ENCODE data around the gene NEUROG3.

Gene NEUROG3

GRCh38 chr10:69573056-69573806 is at the start of gene NEUROG3:
TSS of gene NEUROG3 (minus strand) at chr10:69573422. CDS start at chr10:69573043, 379 bp downstream.
- no peak for DNase-seq (ENCODE audit: low read depth in 2 of 2)

GRCh38 chr10:69620625-69621024 is 47.4 kb upstream of the NEUROG3 start:
- DNase-seq (ENCODE audit: low read depth in 2 of 2), result no peak

GRCh38 chr10:69619626-69620025 is 46.4 kb upstream of the NEUROG3 start:
- DNase-seq (ENCODE audit: low read depth in 2 of 2), result no peak

GRCh38 chr10:69618746-69619145 is 45.5 kb upstream of the NEUROG3 start:
- no peak for DNase-seq (ENCODE audit: low read depth in 2 of 2)

GRCh38 chr10:69616358-69616757 is 43.1 kb upstream of the NEUROG3 start:
- no peak for DNase-seq (ENCODE audit: low read depth in 2 of 2)

- DNase-seq (ENCODE audit: low read depth in 2 of 2), result no peak
Observed at GRCh38 chr10:69614130-69614529, 40.9 kb upstream of the NEUROG3 start.

GRCh38 chr10:69612760-69613159 is 39.5 kb upstream of the NEUROG3 start:
- DNase-seq (ENCODE audit: low read depth in 2 of 2), result no peak

- DNase-seq (ENCODE audit: low read depth in 2 of 2), result no peak
Observed at GRCh38 chr10:69609077-69609476, 35.9 kb upstream of the NEUROG3 start.

- no peak for DNase-seq (ENCODE audit: low read depth in 2 of 2)
Observed at GRCh38 chr10:69600761-69601330, 27.6 kb upstream of the NEUROG3 start.

GRCh38 chr10:69588358-69588757 is 15.1 kb upstream of the NEUROG3 start:
- no peak for DNase-seq (ENCODE audit: low read depth in 2 of 2)

- DNase-seq (ENCODE audit: low read depth in 2 of 2), result no peak
Observed at GRCh38 chr10:69584624-69585023, 11.4 kb upstream of the NEUROG3 start.

GRCh38 chr10:69583106-69583505 is 9.9 kb upstream of the NEUROG3 start:
- no peak for DNase-seq (ENCODE audit: low read depth in 2 of 2)

GRCh38 chr10:69580435-69580834 is 7.2 kb upstream of the NEUROG3 start:
- DNase-seq (ENCODE audit: low read depth in 2 of 2), result no peak

GRCh38 chr10:69579464-69580060 is 6.3 kb upstream of the NEUROG3 start:
- no peak for DNase-seq (ENCODE audit: low read depth in 2 of 2)

- DNase-seq (ENCODE audit: low read depth in 2 of 2), result no peak
Observed at GRCh38 chr10:69578508-69578991, 5.3 kb upstream of the NEUROG3 start.

- DNase-seq (ENCODE audit: low read depth in 2 of 2), result no peak
Observed at GRCh38 chr10:69577268-69578232, 4.3 kb upstream of the NEUROG3 start.

- DNase-seq (ENCODE audit: low read depth in 2 of 2), result no peak
Observed at GRCh38 chr10:69576334-69577011, 3.3 kb upstream of the NEUROG3 start.

GRCh38 chr10:69575164-69575722 is 2.0 kb upstream of the NEUROG3 start:
- no peak for DNase-seq (ENCODE audit: low read depth in 2 of 2)

- no peak for DNase-seq (ENCODE audit: low read depth in 2 of 2)
Observed at GRCh38 chr10:69574571-69574978, 1.4 kb upstream of the NEUROG3 start.

- no peak for DNase-seq (ENCODE audit: low read depth in 2 of 2)
Observed at GRCh38 chr10:69572159-69573055, 815 bp downstream of the NEUROG3 start.

Measured in fibroblast of skin of left biceps (primary cell).